Mammary epithelial cell (primary cell): ENCODE results near the gene DIP2A.

Experiments
- EZH2 ChIP-seq: IDR thresholded peaks from 2 replicates; pipeline ENCODE4 v1.6.1; 2012; ENCODE audit warnings: low read length, inconsistent platforms, borderline replicate concordance
- TF ChIP-seq, protein P1 (sequence below), 2 donors: IDR thresholded peaks in 1 of 2; conservative IDR thresholded peaks in 1 of 2; 2 replicates each; pipeline ENCODE4 v1.5.1; 2011 to 2012; ENCODE audit warnings: inconsistent platforms in 2 of 2, low read length in 2 of 2, mild to moderate bottlenecking in 2 of 2, control low read depth in 1 of 2, low read depth in 1 of 2; ENCODE audit not compliant: insufficient read depth in 1 of 2; ENCODE audit errors: extremely low read depth in 1 of 2

DNA sequence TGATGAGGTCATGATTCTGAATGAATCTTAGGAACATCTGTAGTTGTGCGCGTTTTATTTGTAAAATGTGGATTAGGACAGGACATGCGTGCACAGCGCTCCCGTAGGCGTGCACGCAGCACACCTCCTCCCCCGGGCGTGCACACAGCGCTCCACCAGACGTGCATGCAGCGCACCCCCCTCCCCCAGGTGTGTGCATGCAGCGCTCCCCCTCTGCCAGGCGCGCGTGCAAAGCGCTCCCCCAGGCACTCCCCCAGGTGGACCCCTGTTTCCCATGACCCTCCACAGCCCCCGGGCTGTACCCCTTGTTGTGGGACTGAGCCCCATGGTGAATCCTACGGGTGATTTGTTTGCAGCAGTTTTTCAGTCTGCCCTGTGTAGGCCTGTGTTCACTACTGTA is 84.6 kb downstream of the DIP2A start:
- TF ChIP-seq EZH2: no peak
- TF ChIP-seq, protein P1, sequence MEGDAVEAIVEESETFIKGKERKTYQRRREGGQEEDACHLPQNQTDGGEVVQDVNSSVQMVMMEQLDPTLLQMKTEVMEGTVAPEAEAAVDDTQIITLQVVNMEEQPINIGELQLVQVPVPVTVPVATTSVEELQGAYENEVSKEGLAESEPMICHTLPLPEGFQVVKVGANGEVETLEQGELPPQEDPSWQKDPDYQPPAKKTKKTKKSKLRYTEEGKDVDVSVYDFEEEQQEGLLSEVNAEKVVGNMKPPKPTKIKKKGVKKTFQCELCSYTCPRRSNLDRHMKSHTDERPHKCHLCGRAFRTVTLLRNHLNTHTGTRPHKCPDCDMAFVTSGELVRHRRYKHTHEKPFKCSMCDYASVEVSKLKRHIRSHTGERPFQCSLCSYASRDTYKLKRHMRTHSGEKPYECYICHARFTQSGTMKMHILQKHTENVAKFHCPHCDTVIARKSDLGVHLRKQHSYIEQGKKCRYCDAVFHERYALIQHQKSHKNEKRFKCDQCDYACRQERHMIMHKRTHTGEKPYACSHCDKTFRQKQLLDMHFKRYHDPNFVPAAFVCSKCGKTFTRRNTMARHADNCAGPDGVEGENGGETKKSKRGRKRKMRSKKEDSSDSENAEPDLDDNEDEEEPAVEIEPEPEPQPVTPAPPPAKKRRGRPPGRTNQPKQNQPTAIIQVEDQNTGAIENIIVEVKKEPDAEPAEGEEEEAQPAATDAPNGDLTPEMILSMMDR (conservative IDR thresholded peaks at IDR 0.05 in 1 of 2, IDR thresholded peaks at IDR 0.05 in 1 of 2; ENCODE audit: extremely low read depth in 1 of 2, insufficient read depth in 1 of 2, low read depth in 1 of 2, low read length in 2 of 2): no peak
